Body of pancreas (tissue), 4 donors: ENCODE measurements around the gene CD247. TPM values are rescaled to one million over a fixed set of nuclear protein-coding genes. Genes with fewer than 3 reads are reported as not detected.

Experiments
- ATAC-seq: fragments of 150-250 bp; one replicate; pipeline ENCODE4 v1.9.1; 2016
- DNase-seq, 4 donors: peaks; one replicate each; pipeline ENCODE4 v3.0.0-alpha.2; 2019
- H3K27ac ChIP-seq, 4 donors: fragments of 200-600 bp; sonication (generic); 1 replicate in 3 of 4; 2 replicates in 1 of 4; pipeline versions ENCODE4 v1.5.1 to v1.6.1; 2016 to 2019; ENCODE audit warnings: mild to moderate bottlenecking in 1 of 4, mixed read lengths in 1 of 4, moderate library complexity in 1 of 4
- H3K27me3 ChIP-seq, 2 donors: fragments of 200-600 bp; sonication (generic); one replicate each; pipeline ENCODE4 v1.6.0; 2016; ENCODE audit warnings: mild to moderate bottlenecking in 1 of 2
- H3K36me3 ChIP-seq, 2 donors: fragments of 200-600 bp; sonication (generic); replicated peaks in 1 of 2; 2 replicates each; pipeline ENCODE4 v1.5.1; 2016; ENCODE audit warnings: low read depth in 2 of 2; ENCODE audit not compliant: insufficient read depth in 1 of 2
- H3K4me1 ChIP-seq: fragments of 200-600 bp; sonication (generic); one replicate; pipeline ENCODE4 v1.6.0; 2016
- H3K4me3 ChIP-seq, 2 donors: fragments of 200-600 bp; sonication (generic); 1 replicate in 1 of 2; 2 replicates in 1 of 2; pipeline ENCODE4 v1.5.1; 2016 to 2019
- H3K9me3 ChIP-seq, 3 donors: fragments of 200-600 bp; sonication (generic); 1 replicate in 2 of 3; 2 replicates in 1 of 3; pipeline ENCODE4 v1.5.1; 2016
- CTCF ChIP-seq, 7 experiments: fragments of 450-650 bp in 4 of 7; fragments of 200-600 bp in 3 of 7; sonication (generic) in 3 of 7; IDR thresholded peaks; one replicate each; pipeline ENCODE4 v1.5.1; 2016 to 2019; ENCODE audit warnings: antibody characterized with exemption in 7 of 7
- POLR2A ChIP-seq, 3 donors: fragments of 450-650 bp; IDR thresholded peaks; one replicate each; pipeline ENCODE4 v1.6.1; 2016; ENCODE audit warnings: antibody characterized with exemption in 3 of 3, mild to moderate bottlenecking in 2 of 3
- WGBS, 2 donors: methylation state at CpG; one replicate each; pipeline ENCODE4 v1.1.5; 2017; 5-methylcytosine and 5-hydroxymethylcytosine counted together
- intact Hi-C: fragments of 100-400 bp; cut with DNase I; formaldehyde crosslinking; loops from one replicate; pipeline ENCODE4 v1.15.1; 2023
- total RNA-seq, 2 donors: library from RNA; depleted of rRNA; stranded (reverse); fragments of >200 nt; gene quantifications; one replicate each; pipeline ENCODE4 v1.1.0, GENCODE V29; 2016

Gene CD247
- total RNA-seq, 2 donors from 2014 or later = 2.3 to 3.3 TPM

GRCh38 chr1:167532964-167533824, 14.9 kb upstream of the CD247 start:
- H3K4me3 ChIP-seq = no peak overlapping the region
- no peak overlapping the region for H3K27ac ChIP-seq
- no peaks in the 10 kb centered on the region for H3K36me3 ChIP-seq
- DNase-seq (no peak), ATAC-seq (no peak)
- TF ChIP-seq POLR2A (IDR thresholded peaks at IDR 0.05) (no peak), CTCF (IDR thresholded peaks at IDR 0.05) (no peak)
- no peaks in the 10 kb centered on the region for H3K9me3 ChIP-seq
- intact Hi-C loops = loop anchor here (10.0 kb wide), 1 partner anchor 268 kb away; no protein-coding TSS in a partner anchor
- peaks cover 2% of the 10 kb centered on the region for H3K4me1 ChIP-seq
- no peaks in the 10 kb centered on the region for H3K27me3 ChIP-seq
- WGBS, 2 donors = 79 to 85% methylated on average over 6 of the region's 6 CpGs

- Histone ChIP-seq H3K4me3 (no peak overlapping the region), H3K36me3 (no peaks in the 10 kb centered on the region), H3K27ac (no peak overlapping the region), H3K27me3 (no peaks in the 10 kb centered on the region), H3K9me3 (no peaks in the 10 kb centered on the region), H3K4me1 (peaks cover 4% of the 10 kb centered on the region)
- DNase-seq (no peak), ATAC-seq (no peak)
- intact Hi-C loops = loop anchor here (10.0 kb wide), 1 partner anchor 268 kb away; no protein-coding TSS in a partner anchor
- TF ChIP-seq POLR2A (IDR thresholded peaks at IDR 0.05) (no peak), CTCF (IDR thresholded peaks at IDR 0.05) (no peak)
Observed at GRCh38 chr1:167532375-167532774, 14.0 kb upstream of the CD247 start.

GRCh38 chr1:167529829-167530474, 11.6 kb upstream of the CD247 start:
- no peak overlapping the region for H3K4me3 ChIP-seq
- H3K9me3 ChIP-seq = no peaks in the 10 kb centered on the region
- WGBS, 2 donors = 85 to 87% methylated on average over 8 of the region's 8 CpGs
- peaks cover 4% of the 10 kb centered on the region for H3K4me1 ChIP-seq
- TF ChIP-seq POLR2A (IDR thresholded peaks at IDR 0.05) = no peak
- no peaks in the 10 kb centered on the region for H3K27me3 ChIP-seq
- intact Hi-C loops = loop anchor here (10.0 kb wide), 1 partner anchor 265 kb away; no protein-coding TSS in a partner anchor
- DNase-seq = no peak
- ATAC-seq = no peak
- no peak overlapping the region for H3K27ac ChIP-seq
- no peaks in the 10 kb centered on the region for H3K36me3 ChIP-seq

- DNase-seq = no peak
Observed at GRCh38 chr1:167528057-167528728, 9.9 kb upstream of the CD247 start.

More at GRCh38 chr1:167528057-167528728, 9.9 kb upstream of the CD247 start:
- TF ChIP-seq POLR2A (IDR thresholded peaks at IDR 0.05) = no peak
- TF ChIP-seq CTCF (IDR thresholded peaks at IDR 0.05) = no peak
- ATAC-seq = no peak
- WGBS, 2 donors = 73 to 77% methylated on average over 3 of the region's 3 CpGs
- no peak overlapping the region for H3K27ac ChIP-seq
- intact Hi-C loops = no loop called here
- H3K27me3 ChIP-seq = no peaks in the 10 kb centered on the region
- H3K4me3 ChIP-seq = no peak overlapping the region
- H3K4me1 ChIP-seq = peaks cover 4% of the 10 kb centered on the region
- H3K9me3 ChIP-seq = no peaks in the 10 kb centered on the region
- H3K36me3 ChIP-seq = no peaks in the 10 kb centered on the region
